PC-3 (cell line): ENCODE data around the gene KCNT1. TPM values are rescaled to one million over a fixed set of nuclear protein-coding genes. Genes with fewer than 3 reads are reported as not detected.
"Not testable (repeated sequence)": the region's sequence is repeated elsewhere in the genome, so short reads cannot be mapped to it uniquely, and the experiment has no call there.

ENCODE experiments used
- ATAC-seq: fragments of 200-7000 bp; cut with Tn5 transposase; 2 replicates; pipeline ENCODE4 v1.9.1; 2020; ENCODE audit warnings: mild to moderate bottlenecking, moderate library complexity
- BruUV-seq: library from RNA; stranded (reverse); fragments of 400-500 nt; replicated peaks from 2 replicates; lab custom pipeline; 2021; lab: Mats Ljungman, UMichigan
- CTCF ChIA-PET: fragments of 300-600 bp; sonication (Branson Sonifier 250); formaldehyde crosslinking; loops from one replicate; lab custom pipeline; 2022; ENCODE audit warnings: antibody characterized with exemption; lab: Charles Lee
- POLR2A ChIA-PET: fragments of 300-600 bp; sonication (Branson Sonifier 250); formaldehyde crosslinking; loops from one replicate; lab custom pipeline; 2022; ENCODE audit warnings: antibody characterized with exemption; ENCODE audit not compliant: unreplicated experiment; lab: Charles Lee
- DNase-seq: peaks from one replicate; pipeline ENCODE4 v3.0.0-alpha.2; 2015
- H2AFZ ChIP-seq: fragments of 300-600 bp; sonication (generic); 2 replicates; pipeline ENCODE4 v1.6.0; 2016; ENCODE audit warnings: antibody characterized with exemption, low read length
- H3F3A ChIP-seq: fragments of 300-600 bp; sonication (generic); one replicate; pipeline ENCODE4 v1.6.0; 2017; ENCODE audit warnings: antibody characterized with exemption, low read length, control low read depth, mild to moderate bottlenecking; ENCODE audit not compliant: unreplicated experiment
- H3K27ac ChIP-seq: fragments of 300-600 bp; sonication (generic); 2 replicates; pipeline ENCODE4 v1.5.1; 2016; ENCODE audit warnings: mild to moderate bottlenecking, low read length
- H3K27me3 ChIP-seq: fragments of 300-600 bp; sonication (generic); 2 replicates; pipeline ENCODE4 v1.6.1; 2016; ENCODE audit warnings: low read length, mixed read lengths
- H3K36me3 ChIP-seq: fragments of 300-600 bp; sonication (generic); 2 replicates; pipeline ENCODE4 v1.6.1; 2016; ENCODE audit warnings: low read depth, mixed run types, low read length, mixed read lengths
- H3K4me1 ChIP-seq: fragments of 300-600 bp; sonication (generic); 2 replicates; pipeline ENCODE4 v1.5.1; 2016; ENCODE audit warnings: low read length; ENCODE audit not compliant: insufficient read depth
- H3K4me2 ChIP-seq: fragments of 300-600 bp; sonication (generic); 2 replicates; pipeline ENCODE4 v1.6.0; 2016; ENCODE audit warnings: low read length
- H3K4me3 ChIP-seq: fragments of 300-600 bp; sonication (generic); 2 replicates; pipeline ENCODE4 v1.5.1; 2016; ENCODE audit warnings: mild to moderate bottlenecking, low read length, mixed read lengths
- H3K79me2 ChIP-seq: fragments of 300-600 bp; sonication (generic); 2 replicates; pipeline ENCODE4 v1.6.1; 2017; ENCODE audit warnings: low read length, mixed read lengths
- H3K9ac ChIP-seq: fragments of 300-600 bp; sonication (generic); 2 replicates; pipeline ENCODE4 v1.6.0; 2016; ENCODE audit warnings: mild to moderate bottlenecking, low read length
- H3K9me2 ChIP-seq: fragments of 300-600 bp; sonication (generic); replicated peaks from 2 replicates; pipeline ENCODE4 v1.6.1; 2016; ENCODE audit warnings: mixed run types, low read length, mixed read lengths
- H3K9me3 ChIP-seq: fragments of 300-600 bp; sonication (generic); 2 replicates; pipeline ENCODE4 v1.6.1; 2016; ENCODE audit warnings: low read length, mixed read lengths
- H4K20me1 ChIP-seq: fragments of 300-600 bp; sonication (generic); 2 replicates; pipeline ENCODE4 v1.6.1; 2016; ENCODE audit warnings: low read length, mixed read lengths
- EZH2 ChIP-seq: fragments of 300-600 bp; sonication (generic); IDR thresholded peaks from one replicate; pipeline ENCODE4 v1.6.1; 2017; ENCODE audit warnings: antibody characterized with exemption, mild to moderate bottlenecking, low read length; ENCODE audit not compliant: unreplicated experiment
- EZH2phosphoT487 ChIP-seq: fragments of 300-600 bp; sonication (generic); IDR thresholded peaks from 2 replicates; pipeline ENCODE4 v1.6.1; 2018; ENCODE audit warnings: mild to moderate bottlenecking, antibody characterized with exemption, low read length, borderline replicate concordance
- intact Hi-C: fragments of 100-400 bp; cut with micrococcal nuclease; formaldehyde crosslinking; loops from 2 replicates; pipeline ENCODE4 v1.9.0; 2023
- total RNA-seq: library from RNA; depleted of rRNA; stranded (reverse); fragments of >200 nt; gene quantifications from 2 replicates; pipeline ENCODE4 v1.2.3, GENCODE V29; 2014
- TF ChIP-seq, protein P1 (sequence below): fragments of 300-600 bp; sonication (generic); conservative IDR thresholded peaks from 2 replicates; pipeline ENCODE4 v1.5.1; 2017; ENCODE audit warnings: antibody characterized with exemption, low read depth, mild to moderate bottlenecking, low read length

KCNT1 gene
- total RNA-seq, 1 experiment from 2014 or later = not detected

DNA sequence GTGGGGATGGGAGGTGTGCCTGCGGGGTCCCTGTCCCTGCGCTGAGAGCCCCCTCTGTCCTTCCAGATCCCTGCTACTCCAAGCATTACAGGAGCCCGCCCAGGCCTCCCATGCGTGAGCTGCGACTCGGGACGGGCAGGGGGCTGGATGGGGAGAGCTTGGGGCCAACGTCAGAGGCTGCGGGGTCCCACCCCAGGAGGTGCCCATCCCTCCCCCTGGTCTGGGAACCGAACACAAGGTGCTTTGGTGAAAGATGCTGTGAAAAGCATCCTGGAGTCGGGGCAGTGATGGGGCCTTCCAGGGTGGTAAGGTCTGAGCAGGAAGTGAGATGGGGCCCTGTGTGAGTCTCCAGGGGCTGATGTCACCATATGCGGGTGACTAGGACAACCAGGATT is 36.2 kb upstream of the KCNT1 start:
- Histone ChIP-seq H3K36me3 (no peaks in the 10 kb centered on the region), H3K27ac (no peak overlapping the region), H2AFZ (no peak overlapping the region), H3K4me2 (no peak overlapping the region), H3K4me3 (no peak overlapping the region), H3K9me2 (no peaks in the 10 kb centered on the region), H3K4me1 (no peaks in the 10 kb centered on the region), H3K27me3 (0 out of 2 replicates have a peak, but pooled peaks cover 3% of the 10 kb centered on the region), H3F3A (no peaks in the 10 kb centered on the region), H3K9ac (no peak overlapping the region), H3K79me2 (no peaks in the 10 kb centered on the region), H3K9me3 (no peaks in the 10 kb centered on the region), H4K20me1 (no peaks in the 10 kb centered on the region)
- POLR2A ChIA-PET = no interaction called here
- no peak for TF ChIP-seq EZH2
- no peak for TF ChIP-seq EZH2phosphoT487
- intact Hi-C loops = no loop called here
- CTCF ChIA-PET = no interaction called here
- no TSS peak for BruUV-seq
- ATAC-seq (no peak), DNase-seq (no peak)

DNA sequence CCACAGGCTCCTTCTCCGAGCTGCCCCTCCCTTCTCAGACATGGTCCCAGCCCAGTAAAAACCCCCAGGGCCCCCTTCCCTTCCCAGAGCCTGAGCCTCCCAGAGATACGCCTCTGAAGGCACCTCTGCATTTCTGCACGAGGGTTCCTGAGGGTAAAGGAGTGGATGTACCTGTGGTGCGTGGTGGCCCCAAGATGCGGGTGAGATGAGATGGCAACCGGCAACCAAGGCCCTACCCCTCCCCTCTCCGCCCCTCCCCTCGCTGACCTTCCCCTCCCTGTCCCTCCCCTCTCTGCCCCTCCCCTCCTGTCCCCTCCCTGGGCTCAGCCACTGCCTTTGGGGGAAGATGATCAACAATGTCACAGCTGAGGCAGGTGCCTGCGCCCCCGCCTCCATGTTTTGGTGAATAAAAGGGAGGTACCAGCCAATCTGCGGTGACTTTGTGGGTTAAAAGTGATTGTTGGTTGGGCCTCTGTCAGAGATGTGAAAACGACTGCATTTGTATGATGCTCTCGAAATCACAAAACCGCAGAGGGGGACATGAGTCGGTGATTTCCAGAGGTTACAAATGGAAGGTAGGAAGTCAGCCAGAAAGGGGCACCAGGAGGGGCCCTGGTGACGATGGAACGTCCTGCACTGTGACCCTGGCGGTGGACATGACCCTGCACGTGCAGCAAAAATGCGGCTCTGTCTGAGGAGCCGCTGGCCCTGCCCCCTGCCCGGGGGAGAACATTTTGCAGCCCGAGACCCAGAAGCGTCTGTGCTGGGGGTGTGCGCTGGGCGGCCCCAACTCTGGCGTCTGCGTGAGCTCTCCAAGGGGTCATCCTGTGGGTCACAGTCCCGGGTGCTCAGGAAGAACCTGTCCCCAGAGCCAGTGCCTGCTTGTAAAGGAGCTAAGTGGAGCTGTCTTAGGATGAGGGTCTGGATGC is 35.2 kb upstream of the KCNT1 start:
- no peak overlapping the region for H3K9ac ChIP-seq
- no peaks in the 10 kb centered on the region for H3K4me1 ChIP-seq
- no peaks in the 10 kb centered on the region for H4K20me1 ChIP-seq
- H3K4me2 ChIP-seq = no peak overlapping the region
- POLR2A ChIA-PET = no interaction called here
- no peaks in the 10 kb centered on the region for H3K36me3 ChIP-seq
- intact Hi-C loops = no loop called here
- 0 out of 2 replicates have a peak, but pooled peaks cover 3% of the 10 kb centered on the region for H3K27me3 ChIP-seq
- H3K9me2 ChIP-seq = no peaks in the 10 kb centered on the region
- H3F3A ChIP-seq = no peaks in the 10 kb centered on the region
- DNase-seq (no peak), ATAC-seq (no peak)
- H2AFZ ChIP-seq = no peak overlapping the region
- no peaks in the 10 kb centered on the region for H3K79me2 ChIP-seq
- no peaks in the 10 kb centered on the region for H3K9me3 ChIP-seq
- TF ChIP-seq, protein P1, sequence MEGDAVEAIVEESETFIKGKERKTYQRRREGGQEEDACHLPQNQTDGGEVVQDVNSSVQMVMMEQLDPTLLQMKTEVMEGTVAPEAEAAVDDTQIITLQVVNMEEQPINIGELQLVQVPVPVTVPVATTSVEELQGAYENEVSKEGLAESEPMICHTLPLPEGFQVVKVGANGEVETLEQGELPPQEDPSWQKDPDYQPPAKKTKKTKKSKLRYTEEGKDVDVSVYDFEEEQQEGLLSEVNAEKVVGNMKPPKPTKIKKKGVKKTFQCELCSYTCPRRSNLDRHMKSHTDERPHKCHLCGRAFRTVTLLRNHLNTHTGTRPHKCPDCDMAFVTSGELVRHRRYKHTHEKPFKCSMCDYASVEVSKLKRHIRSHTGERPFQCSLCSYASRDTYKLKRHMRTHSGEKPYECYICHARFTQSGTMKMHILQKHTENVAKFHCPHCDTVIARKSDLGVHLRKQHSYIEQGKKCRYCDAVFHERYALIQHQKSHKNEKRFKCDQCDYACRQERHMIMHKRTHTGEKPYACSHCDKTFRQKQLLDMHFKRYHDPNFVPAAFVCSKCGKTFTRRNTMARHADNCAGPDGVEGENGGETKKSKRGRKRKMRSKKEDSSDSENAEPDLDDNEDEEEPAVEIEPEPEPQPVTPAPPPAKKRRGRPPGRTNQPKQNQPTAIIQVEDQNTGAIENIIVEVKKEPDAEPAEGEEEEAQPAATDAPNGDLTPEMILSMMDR = no peak
- no peak for TF ChIP-seq EZH2
- no peak for TF ChIP-seq EZH2phosphoT487
- no TSS peak for BruUV-seq
- H3K27ac ChIP-seq = no peak overlapping the region
- CTCF ChIA-PET = no interaction called here
- H3K4me3 ChIP-seq = no peak overlapping the region

DNA sequence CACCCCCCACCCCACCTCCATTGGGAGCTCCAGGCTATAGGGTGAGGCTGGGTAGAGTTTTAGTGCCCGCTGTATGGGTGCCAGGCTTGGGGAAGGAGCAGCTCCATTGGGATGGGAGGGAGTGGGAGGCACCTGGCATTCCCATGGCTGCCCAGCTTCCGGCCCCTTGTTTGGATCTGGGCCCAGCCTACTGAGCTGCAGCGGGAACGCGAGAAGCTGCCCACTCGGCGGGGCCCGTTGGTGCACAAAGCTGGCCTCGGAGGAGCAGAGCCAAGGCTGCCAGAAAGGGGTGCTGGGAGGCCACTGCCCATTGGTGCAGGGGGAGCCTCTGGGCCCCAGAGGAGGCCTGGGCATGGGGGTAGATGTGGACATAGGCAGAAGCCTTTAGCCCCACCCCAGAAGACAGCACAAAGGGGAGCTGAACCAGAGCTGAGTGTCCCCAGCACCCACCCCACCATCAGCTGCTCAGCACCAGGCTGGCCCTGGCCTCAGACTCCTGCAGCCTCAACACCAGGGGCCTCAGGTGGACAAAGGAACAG is 34.5 kb upstream of the KCNT1 start:
- Histone ChIP-seq H3K79me2 (no peaks in the 10 kb centered on the region), H3K9me3 (no peaks in the 10 kb centered on the region), H3K4me1 (no peaks in the 10 kb centered on the region), H3K4me2 (no peak overlapping the region), H3K4me3 (no peak overlapping the region), H3K27ac (no peak overlapping the region), H2AFZ (no peak overlapping the region), H4K20me1 (no peaks in the 10 kb centered on the region), H3K9ac (no peak overlapping the region), H3K27me3 (peaks cover 3% of the 10 kb centered on the region; the same call in 1 of the 2 replicates), H3K36me3 (no peaks in the 10 kb centered on the region), H3F3A (no peaks in the 10 kb centered on the region), H3K9me2 (no peaks in the 10 kb centered on the region)
- DNase-seq (no peak), ATAC-seq (no peak)
- no TSS peak for BruUV-seq
- ChIA-PET CTCF (no interaction called here), POLR2A (no interaction called here)
- intact Hi-C loops = no loop called here
- no peak for TF ChIP-seq EZH2phosphoT487
- TF ChIP-seq, protein P1 = no peak
- no peak for TF ChIP-seq EZH2

DNA sequence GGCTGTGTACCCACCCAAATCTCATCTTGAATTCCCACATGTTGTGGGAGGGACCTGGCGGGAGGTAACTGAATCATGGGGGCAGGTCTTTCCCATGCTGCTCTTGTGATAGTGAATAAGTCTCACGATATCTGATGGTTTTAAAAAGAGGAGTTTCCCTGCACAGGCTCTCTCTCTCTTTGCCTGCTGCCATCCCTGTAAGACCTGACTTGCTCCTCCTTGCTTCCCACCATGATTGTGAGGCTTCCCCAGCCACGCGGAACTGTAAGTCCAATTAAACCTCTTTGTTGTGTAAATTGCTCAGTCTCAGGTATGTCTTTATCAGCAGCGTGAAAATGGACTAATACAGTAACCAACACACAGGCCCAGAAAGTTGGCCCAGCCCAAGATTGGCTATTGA is 33.0 kb upstream of the KCNT1 start:
- DNase-seq, H3K9me2 ChIP-seq, H3F3A ChIP-seq, H3K4me1 ChIP-seq, H3K79me2 ChIP-seq, ATAC-seq, CTCF ChIA-PET, BruUV-seq, H3K9ac ChIP-seq, H4K20me1 ChIP-seq, H3K36me3 ChIP-seq, POLR2A ChIA-PET, intact Hi-C loops, H3K9me3 ChIP-seq, H2AFZ ChIP-seq, H3K27ac ChIP-seq, H3K4me3 ChIP-seq, H3K4me2 ChIP-seq: not testable (repeated sequence)
- peaks cover 12% of the 10 kb centered on the region for H3K27me3 ChIP-seq
